D721Med (cell line): ENCODE measurements around the gene PWWP2A.
"Not testable (repeated sequence)": the region's sequence is repeated elsewhere in the genome, so short reads cannot be mapped to it uniquely, and the experiment has no call there.

Experiments
- DNase-seq: peaks from one replicate; pipeline ENCODE4 v3.0.0; 2011; ENCODE audit warnings: low spot score; ENCODE audit not compliant: insufficient read length
- FAIRE-seq: peaks from 2 replicates; lab custom pipeline; 2011; peaks lifted over from hg19 to GRCh38; lab: Jason Lieb, UNC
- TF ChIP-seq, protein P1 (sequence below): IDR thresholded peaks from 2 replicates; pipeline ENCODE4 v1.5.1; 2012; ENCODE audit warnings: mild to moderate bottlenecking, control low read depth; ENCODE audit not compliant: insufficient read depth; ENCODE audit errors: missing control alignments

The PWWP2A gene

DNA sequence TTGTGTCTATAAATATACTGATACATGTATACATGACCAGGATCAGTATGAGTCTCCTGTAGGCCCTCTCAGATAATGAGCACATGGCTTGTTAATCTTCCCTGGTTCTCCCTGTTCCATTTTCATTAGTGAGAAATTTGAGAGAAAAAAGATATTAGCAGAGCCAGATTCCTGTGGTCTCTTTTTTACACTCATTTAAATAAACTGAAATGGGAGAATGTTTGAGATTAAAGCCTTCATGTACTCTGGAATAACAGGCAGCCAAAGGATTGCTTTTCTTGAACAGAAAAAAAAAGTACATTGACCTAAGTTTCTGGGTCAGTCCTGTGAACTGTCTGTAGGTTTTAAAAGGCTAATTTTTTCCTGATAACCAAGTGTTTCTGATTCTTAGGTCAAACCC lies 44.2 kb downstream of the PWWP2A start:
- DNase-seq (no peak), FAIRE-seq (no peak)
- TF ChIP-seq, protein P1, sequence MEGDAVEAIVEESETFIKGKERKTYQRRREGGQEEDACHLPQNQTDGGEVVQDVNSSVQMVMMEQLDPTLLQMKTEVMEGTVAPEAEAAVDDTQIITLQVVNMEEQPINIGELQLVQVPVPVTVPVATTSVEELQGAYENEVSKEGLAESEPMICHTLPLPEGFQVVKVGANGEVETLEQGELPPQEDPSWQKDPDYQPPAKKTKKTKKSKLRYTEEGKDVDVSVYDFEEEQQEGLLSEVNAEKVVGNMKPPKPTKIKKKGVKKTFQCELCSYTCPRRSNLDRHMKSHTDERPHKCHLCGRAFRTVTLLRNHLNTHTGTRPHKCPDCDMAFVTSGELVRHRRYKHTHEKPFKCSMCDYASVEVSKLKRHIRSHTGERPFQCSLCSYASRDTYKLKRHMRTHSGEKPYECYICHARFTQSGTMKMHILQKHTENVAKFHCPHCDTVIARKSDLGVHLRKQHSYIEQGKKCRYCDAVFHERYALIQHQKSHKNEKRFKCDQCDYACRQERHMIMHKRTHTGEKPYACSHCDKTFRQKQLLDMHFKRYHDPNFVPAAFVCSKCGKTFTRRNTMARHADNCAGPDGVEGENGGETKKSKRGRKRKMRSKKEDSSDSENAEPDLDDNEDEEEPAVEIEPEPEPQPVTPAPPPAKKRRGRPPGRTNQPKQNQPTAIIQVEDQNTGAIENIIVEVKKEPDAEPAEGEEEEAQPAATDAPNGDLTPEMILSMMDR, result no peak

DNA sequence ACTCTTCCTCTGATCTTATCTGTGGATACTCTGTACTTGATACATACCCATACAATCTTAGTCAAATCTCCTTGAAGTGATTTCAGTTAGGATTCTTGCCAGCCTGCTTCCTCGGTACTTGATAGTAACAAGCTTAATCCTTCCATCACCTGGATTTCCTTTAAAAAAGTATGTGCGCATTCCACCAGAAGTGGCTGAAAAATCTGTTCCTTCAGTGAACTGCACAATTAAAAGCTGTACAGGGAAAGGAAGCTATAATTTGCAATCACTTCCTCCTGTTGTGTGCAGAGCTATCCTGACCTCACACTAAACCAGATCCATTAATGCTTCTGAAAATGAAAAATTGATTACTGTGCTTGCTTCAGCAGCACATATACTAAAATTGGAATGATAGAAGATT lies 47.3 kb downstream of the PWWP2A start:
- FAIRE-seq (no peak), DNase-seq (no peak)
- TF ChIP-seq, protein P1, result no peak

DNA sequence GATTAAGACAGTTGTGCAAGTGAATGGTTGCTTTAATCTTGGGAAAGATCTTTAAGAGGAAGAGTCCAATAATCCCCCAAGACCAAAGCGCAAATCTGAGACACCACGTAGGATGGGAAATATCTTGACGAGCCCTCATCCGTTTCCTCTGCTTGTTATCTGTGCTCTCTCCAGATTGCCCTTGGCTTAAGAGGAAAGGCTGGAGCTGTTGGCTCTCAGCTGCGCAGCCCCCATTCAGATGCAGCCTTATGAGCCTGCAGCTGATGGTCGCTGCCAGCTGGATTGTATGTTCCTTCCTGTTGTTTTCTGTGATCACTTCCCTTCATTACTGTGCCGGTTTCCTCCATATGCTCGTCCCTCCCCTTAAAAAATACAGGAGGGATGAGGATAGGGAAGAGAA lies 47.7 kb downstream of the PWWP2A start:
- DNase-seq (no peak), FAIRE-seq (no peak)
- TF ChIP-seq, protein P1, result no peak

DNA sequence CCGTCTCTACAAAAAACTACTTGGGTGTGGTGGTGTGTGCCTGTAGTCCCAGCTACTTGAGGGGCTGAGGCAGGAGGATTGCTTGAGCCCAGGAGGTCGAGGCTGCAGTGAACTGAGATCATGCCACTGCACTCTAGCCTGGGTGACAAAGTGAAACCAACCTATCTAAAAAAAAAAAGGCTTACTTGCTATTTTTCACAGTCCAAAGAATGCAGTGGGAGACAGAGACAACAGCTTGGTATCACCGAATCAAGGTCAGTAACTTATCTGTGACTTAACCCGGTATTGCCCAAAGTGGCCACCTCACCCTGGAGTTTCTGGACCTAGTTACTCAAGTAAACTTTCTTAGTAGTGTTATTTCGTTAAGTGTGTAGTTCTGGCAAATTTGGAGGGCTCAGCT lies 50.1 kb downstream of the PWWP2A start:
- FAIRE-seq, DNase-seq: not testable (repeated sequence)

DNA sequence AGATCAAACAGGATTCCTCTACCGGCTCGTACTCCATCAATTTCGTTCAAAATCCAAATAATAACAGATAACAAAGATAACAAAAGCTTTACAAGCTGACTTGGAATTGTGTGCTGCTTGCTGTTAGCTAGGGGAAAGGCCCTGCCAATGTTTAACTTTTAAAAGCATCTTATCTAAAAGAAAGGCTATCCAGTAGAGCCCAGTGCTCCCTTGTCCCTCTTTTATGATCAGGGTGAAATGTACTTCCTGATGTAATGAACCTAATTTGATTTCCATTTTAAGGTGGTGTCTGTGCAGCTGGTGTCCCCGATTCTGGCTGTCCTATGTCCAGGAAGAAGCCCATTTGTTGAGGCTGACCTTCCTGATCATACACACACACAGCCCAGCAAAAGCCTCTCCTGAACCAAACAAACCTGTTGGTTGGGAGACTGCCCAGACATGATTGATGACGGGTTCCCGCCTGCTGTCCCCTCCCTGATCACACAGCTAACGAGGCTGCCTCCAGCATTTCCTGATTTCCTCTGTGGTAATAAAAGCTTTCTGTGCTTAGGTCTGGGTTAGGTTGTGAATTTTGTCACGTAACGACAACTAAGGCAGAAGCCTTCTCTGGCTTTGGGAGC lies 54.1 kb downstream of the PWWP2A start:
- DNase-seq (no peak), FAIRE-seq (no peak)
- TF ChIP-seq, protein P1, result no peak

DNA sequence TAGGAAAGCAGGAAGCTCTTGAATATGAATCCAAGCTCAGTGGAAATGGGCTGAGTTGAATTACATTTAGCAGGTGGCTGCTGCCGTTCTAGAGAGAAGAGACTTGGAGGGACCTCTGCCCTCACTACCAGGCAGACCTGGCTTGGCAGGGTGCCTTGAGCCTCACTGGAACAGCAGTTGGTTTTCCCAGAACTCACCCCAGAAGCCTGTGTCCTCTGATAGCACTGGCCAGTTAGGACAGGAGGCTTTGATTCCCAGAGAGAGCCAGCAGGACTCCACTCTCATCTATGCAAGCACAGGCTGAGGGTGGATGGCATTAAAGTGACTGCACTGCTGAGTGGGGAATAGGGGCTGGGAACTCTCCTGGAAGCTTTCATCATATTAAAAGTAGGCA lies 54.8 kb downstream of the PWWP2A start:
- TF ChIP-seq, protein P1, result no peak
- no peak for FAIRE-seq
- DNase-seq, result no peak

DNA sequence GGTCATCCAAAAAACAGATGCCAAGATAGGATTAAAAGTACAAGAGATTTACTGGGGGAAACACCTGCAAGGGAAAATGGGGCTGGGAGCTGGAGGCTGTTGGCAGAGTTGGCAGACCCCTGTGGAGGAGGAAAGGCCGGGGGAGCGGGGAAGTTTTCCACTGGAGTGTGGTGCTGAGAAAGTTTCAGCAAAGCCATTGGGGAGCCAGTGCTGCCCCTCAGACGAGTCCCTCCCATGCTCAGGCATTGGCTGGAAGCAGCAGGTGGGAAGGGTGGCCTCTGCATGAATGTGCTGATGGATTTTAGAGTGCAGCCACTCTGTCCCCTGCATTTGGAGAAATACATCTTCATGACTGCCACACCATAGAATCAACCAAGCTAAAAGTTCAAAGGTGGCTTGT lies 57.5 kb downstream of the PWWP2A start:
- TF ChIP-seq, protein P1, result no peak
- FAIRE-seq, result no peak
- no peak for DNase-seq

DNA sequence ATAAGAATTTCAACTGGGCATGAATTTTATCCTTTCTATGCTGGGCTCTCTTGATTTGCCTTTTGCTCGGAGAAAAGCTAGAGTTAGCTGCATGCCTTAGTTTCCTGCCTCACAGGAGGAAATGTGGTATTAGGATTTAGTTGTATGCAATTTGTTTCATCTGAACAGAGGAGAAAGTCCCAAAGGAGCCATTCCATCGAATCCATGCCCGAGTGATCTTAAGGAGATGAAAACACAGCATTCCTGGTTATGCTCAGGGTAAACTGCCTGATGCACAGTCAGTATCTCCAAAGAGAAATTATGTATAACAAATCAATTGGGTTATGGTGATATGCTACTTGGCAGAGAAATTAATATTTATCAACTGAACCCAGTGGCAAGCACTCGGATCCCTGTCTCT lies 59.2 kb downstream of the PWWP2A start:
- DNase-seq (no peak), FAIRE-seq (no peak)
- TF ChIP-seq, protein P1, result no peak
